Measurements from ENCODE around the gene SPOCK3.

GRCh38 chr4:167210166-167210565 is 24.1 kb downstream of the SPOCK3 start:
- TF ChIP-seq JUN (CRISPR knock-in tag; IDR thresholded peaks at IDR 0.05) (no peak), CTCF (IDR thresholded peaks at IDR 0.05) (no peak), CREM (CRISPR knock-in tag; IDR thresholded peaks at IDR 0.05) (no peak), ATF3 (CRISPR knock-in tag; conservative IDR thresholded peaks at IDR 0.05) (no peak), ZNF512 (CRISPR knock-in tag; IDR thresholded peaks at IDR 0.05; ENCODE audit: borderline replicate concordance) (no peak), HMGXB4 (CRISPR knock-in tag; IDR thresholded peaks at IDR 0.05) (no peak), NFE2L1 (CRISPR knock-in tag; IDR thresholded peaks at IDR 0.05) (no peak), ATF1 (CRISPR knock-in tag; IDR thresholded peaks at IDR 0.05) (no peak), MAX (CRISPR knock-in tag; IDR thresholded peaks at IDR 0.05) (no peak), SP1 (CRISPR knock-in tag; conservative IDR thresholded peaks at IDR 0.05) (no peak), ZNF281 (CRISPR knock-in tag; IDR thresholded peaks at IDR 0.05) (no peak)

Measured in WTC11 (cell line).